ENCODE data around the gene EML2.

EML2 gene

DNA sequence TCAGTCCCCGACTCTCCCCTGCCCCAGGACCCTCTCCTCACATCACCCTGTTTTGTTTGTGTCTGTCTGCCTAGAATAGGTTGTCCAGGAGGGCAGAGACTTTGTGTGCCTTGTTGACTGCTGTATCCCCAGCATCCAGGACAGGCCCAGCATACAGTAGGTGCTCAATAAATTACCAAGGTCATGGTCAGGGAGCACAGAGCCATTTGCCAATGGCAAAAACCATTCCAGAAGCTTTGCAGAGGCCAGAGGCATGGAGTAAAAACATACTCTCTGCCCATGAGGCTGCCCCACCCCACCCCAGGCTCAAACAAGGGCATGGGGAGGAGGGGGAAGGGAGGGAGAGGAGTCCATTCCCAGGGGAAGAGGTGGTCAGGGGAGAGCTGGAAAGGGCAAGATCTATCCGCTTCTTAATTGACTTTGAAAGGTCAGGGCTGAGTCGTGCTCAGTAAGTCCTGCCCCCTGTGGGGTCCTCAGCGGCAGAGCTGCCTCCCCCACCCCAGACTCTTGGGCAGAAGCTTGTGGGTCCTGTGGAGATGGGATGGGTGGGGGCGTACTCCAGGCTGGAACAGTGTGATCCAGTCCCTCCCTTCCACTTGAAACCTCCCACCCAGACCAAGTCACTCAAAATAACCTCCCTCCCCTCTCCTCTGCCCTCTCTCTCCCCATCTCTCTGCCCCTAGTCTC, 41.6 kb downstream of the EML2 start:
- H3K27ac ChIP-seq (ENCODE audit: low read length): no peak overlapping the region
- DNase-seq: no peak
- H3K4me1 ChIP-seq (ENCODE audit: insufficient read depth, low read length): no peaks in the 10 kb centered on the region
- no peak overlapping the region for H2AFZ ChIP-seq (ENCODE audit: low read depth, low read length)
- no peaks in the 10 kb centered on the region for H3K79me2 ChIP-seq (ENCODE audit: insufficient read depth, low read length)
- no peak overlapping the region for H3K9ac ChIP-seq (ENCODE audit: low read depth, low read length)
- no peak overlapping the region for H3K4me2 ChIP-seq (ENCODE audit: insufficient read depth, low read length)
- H3K27me3 ChIP-seq (ENCODE audit: insufficient read depth, low read length, poor library complexity): peaks cover 37% of the 10 kb centered on the region
- H4K20me1 ChIP-seq (ENCODE audit: insufficient read depth, low read length): no peaks in the 10 kb centered on the region; the same call in none of the 2 replicates
- ATAC-seq (ENCODE audit: insufficient read depth, low read depth): no peak
- no peak for TF ChIP-seq EZH2 (IDR thresholded peaks at IDR 0.05; ENCODE audit: borderline replicate concordance, low read depth, low read length, severe bottlenecking)
- TF ChIP-seq, protein P1, sequence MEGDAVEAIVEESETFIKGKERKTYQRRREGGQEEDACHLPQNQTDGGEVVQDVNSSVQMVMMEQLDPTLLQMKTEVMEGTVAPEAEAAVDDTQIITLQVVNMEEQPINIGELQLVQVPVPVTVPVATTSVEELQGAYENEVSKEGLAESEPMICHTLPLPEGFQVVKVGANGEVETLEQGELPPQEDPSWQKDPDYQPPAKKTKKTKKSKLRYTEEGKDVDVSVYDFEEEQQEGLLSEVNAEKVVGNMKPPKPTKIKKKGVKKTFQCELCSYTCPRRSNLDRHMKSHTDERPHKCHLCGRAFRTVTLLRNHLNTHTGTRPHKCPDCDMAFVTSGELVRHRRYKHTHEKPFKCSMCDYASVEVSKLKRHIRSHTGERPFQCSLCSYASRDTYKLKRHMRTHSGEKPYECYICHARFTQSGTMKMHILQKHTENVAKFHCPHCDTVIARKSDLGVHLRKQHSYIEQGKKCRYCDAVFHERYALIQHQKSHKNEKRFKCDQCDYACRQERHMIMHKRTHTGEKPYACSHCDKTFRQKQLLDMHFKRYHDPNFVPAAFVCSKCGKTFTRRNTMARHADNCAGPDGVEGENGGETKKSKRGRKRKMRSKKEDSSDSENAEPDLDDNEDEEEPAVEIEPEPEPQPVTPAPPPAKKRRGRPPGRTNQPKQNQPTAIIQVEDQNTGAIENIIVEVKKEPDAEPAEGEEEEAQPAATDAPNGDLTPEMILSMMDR (IDR thresholded peaks at IDR 0.05; ENCODE audit: borderline replicate concordance, extremely low read depth, low read length, poor library complexity, severe bottlenecking): no peak
- H3K9me3 ChIP-seq (ENCODE audit: insufficient read depth, low read length, severe bottlenecking): no peaks in the 10 kb centered on the region
- H3K4me3 ChIP-seq (ENCODE audit: low read depth in 1 of 2, low read length in 2 of 2): no peak overlapping the region
- no peaks in the 10 kb centered on the region for H3K36me3 ChIP-seq (ENCODE audit: insufficient read depth, low read length)

DNA sequence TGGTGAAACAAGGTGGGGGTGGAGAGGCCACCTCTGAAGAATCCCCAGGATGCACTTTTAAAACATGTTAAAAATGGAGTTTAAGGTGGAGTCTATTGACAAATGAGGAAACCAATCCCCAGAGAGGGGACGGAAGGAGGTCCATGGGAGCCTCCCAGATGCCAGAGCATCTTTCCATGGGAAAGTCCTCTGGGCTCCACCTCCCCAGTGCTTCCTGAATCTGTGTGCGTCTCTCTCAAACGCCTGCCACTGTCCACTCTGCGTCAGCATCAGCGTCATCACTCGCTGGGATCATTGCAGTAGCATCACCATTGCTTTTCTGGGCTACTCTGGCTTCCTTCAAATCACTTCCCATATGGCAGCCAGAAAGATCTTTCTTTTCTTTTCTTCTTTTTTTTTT, 43.4 kb downstream of the EML2 start:
- ATAC-seq (ENCODE audit: insufficient read depth, low read depth) (no peak), DNase-seq (no peak)
- TF ChIP-seq EZH2 (IDR thresholded peaks at IDR 0.05; ENCODE audit: borderline replicate concordance, low read depth, low read length, severe bottlenecking): no peak
- TF ChIP-seq, protein P1 (IDR thresholded peaks at IDR 0.05; ENCODE audit: borderline replicate concordance, extremely low read depth, low read length, poor library complexity, severe bottlenecking): no peak
- H3K36me3 ChIP-seq (ENCODE audit: insufficient read depth, low read length): no peaks in the 10 kb centered on the region
- H3K4me1 ChIP-seq (ENCODE audit: insufficient read depth, low read length): no peaks in the 10 kb centered on the region
- no peaks in the 10 kb centered on the region for H3K79me2 ChIP-seq (ENCODE audit: insufficient read depth, low read length)
- no peak overlapping the region for H3K27ac ChIP-seq (ENCODE audit: low read length)
- H3K9me3 ChIP-seq (ENCODE audit: insufficient read depth, low read length, severe bottlenecking): no peaks in the 10 kb centered on the region
- H3K4me2 ChIP-seq (ENCODE audit: insufficient read depth, low read length): no peak overlapping the region
- H4K20me1 ChIP-seq (ENCODE audit: insufficient read depth, low read length): no peaks in the 10 kb centered on the region; the same call in none of the 2 replicates
- H2AFZ ChIP-seq (ENCODE audit: low read depth, low read length): no peak overlapping the region
- H3K4me3 ChIP-seq (ENCODE audit: low read depth in 1 of 2, low read length in 2 of 2): no peak overlapping the region
- peaks cover 37% of the 10 kb centered on the region for H3K27me3 ChIP-seq (ENCODE audit: insufficient read depth, low read length, poor library complexity)
- no peak overlapping the region for H3K9ac ChIP-seq (ENCODE audit: low read depth, low read length)

DNA sequence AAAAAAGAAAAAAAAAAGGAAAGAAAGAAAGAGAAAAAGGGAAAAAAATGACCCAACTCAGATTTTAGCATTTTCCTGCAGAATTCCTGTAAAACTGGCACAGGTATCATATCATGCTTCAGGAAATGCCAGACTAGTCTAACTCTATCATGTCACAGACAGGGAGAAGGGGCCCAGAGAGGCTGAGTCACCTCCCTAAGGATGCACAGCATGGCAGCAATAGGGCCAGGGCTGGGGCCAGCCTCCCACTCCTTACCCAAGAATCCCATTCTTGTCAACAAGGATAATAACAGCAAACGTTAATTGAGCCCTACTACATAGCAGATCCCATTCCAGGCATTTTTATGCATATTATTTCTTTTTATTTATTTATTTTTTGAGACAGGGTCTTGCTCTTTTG, 45.7 kb downstream of the EML2 start:
- H3K4me2 ChIP-seq (ENCODE audit: insufficient read depth, low read length): no peak overlapping the region
- ATAC-seq (ENCODE audit: insufficient read depth, low read depth) (no peak), DNase-seq (no peak)
- H3K9me3 ChIP-seq (ENCODE audit: insufficient read depth, low read length, severe bottlenecking): no peaks in the 10 kb centered on the region
- H3K9ac ChIP-seq (ENCODE audit: low read depth, low read length): no peak overlapping the region
- H3K27me3 ChIP-seq (ENCODE audit: insufficient read depth, low read length, poor library complexity): peaks cover 17% of the 10 kb centered on the region
- H3K4me3 ChIP-seq (ENCODE audit: low read depth in 1 of 2, low read length in 2 of 2): no peak overlapping the region
- H4K20me1 ChIP-seq (ENCODE audit: insufficient read depth, low read length): no peaks in the 10 kb centered on the region; the same call in none of the 2 replicates
- TF ChIP-seq, protein P1 (IDR thresholded peaks at IDR 0.05; ENCODE audit: borderline replicate concordance, extremely low read depth, low read length, poor library complexity, severe bottlenecking): no peak
- TF ChIP-seq EZH2 (IDR thresholded peaks at IDR 0.05; ENCODE audit: borderline replicate concordance, low read depth, low read length, severe bottlenecking): no peak
- H3K4me1 ChIP-seq (ENCODE audit: insufficient read depth, low read length): no peaks in the 10 kb centered on the region
- no peaks in the 10 kb centered on the region for H3K36me3 ChIP-seq (ENCODE audit: insufficient read depth, low read length)
- no peak overlapping the region for H3K27ac ChIP-seq (ENCODE audit: low read length)
- no peak overlapping the region for H2AFZ ChIP-seq (ENCODE audit: low read depth, low read length)
- H3K79me2 ChIP-seq (ENCODE audit: insufficient read depth, low read length): no peaks in the 10 kb centered on the region
